ENCODE measurements around the gene CLN5. TPM values are rescaled to one million over a fixed set of nuclear protein-coding genes. Genes with fewer than 3 reads are reported as not detected.

Gene CLN5
- total RNA-seq, 2 experiments from 2014 or later = 10.0 to 10.2 TPM

GRCh38 chr13:76980075-76980718 is 11.7 kb upstream of the CLN5 start:
- Mint-ChIP-seq H3K4me3 (peak overlapping the region; percentile 38), H3K27me3 (ENCODE audit: low read depth) (peaks cover 34% of the 10 kb centered on the region), H3K36me3 (ENCODE audit: low read depth) (no peaks in the 10 kb centered on the region), H3K9me3 (ENCODE audit: insufficient read depth) (no peaks in the 10 kb centered on the region), H3K27ac (no peak overlapping the region), H3K4me1 (ENCODE audit: low read depth) (peaks cover 9% of the 10 kb centered on the region)
- ChIA-PET CTCF (interaction anchor here (0.6 to 2.7 kb wide), 14 partner anchors 10 to 312 kb away, joined by 3 to 41 read pairs (median 4); partner anchors contain the start of gene CLN5), POLR2A (no interaction called here)
- DNase-seq = peak; percentile 86
- ATAC-seq = peak; percentile 100

DNA sequence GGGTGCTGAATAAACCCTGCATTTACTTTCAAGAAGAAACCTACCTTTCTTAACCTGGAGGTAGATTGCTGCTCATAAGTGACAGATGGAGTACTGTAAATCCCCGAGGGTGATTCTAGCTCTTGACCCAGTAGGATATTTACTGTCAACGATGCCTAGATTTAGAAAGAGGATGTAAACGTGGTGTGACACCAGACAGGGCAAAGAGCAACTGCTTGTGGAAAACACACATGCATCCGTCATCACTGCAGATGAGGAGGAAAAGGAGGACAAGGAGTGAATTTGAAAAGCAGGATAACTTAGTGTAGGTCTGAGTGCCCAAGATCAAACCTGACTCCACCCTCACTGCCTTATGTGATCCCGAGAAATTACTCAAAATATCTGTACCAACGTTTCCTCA is 9.8 kb upstream of the CLN5 start:
- Mint-ChIP-seq H3K36me3 (ENCODE audit: low read depth) (no peaks in the 10 kb centered on the region), H3K27ac (no peak overlapping the region), H3K27me3 (ENCODE audit: low read depth) (peaks cover 47% of the 10 kb centered on the region), H3K9me3 (ENCODE audit: insufficient read depth) (no peaks in the 10 kb centered on the region), H3K4me3 (no peak overlapping the region), H3K4me1 (ENCODE audit: low read depth) (peaks cover 2% of the 10 kb centered on the region)
- CTCF ChIA-PET = interaction anchor here (2.7 kb wide), 1 partner anchor 10 kb away, joined by 41 read pairs; the partner anchor contains the start of gene CLN5
- POLR2A ChIA-PET = no interaction called here
- ATAC-seq (no peak), DNase-seq (no peak)

- ChIA-PET POLR2A (no interaction called here), CTCF (no interaction called here)
- Mint-ChIP-seq H3K36me3 (ENCODE audit: low read depth) (no peaks in the 10 kb centered on the region), H3K27ac (no peak overlapping the region), H3K9me3 (ENCODE audit: insufficient read depth) (no peaks in the 10 kb centered on the region), H3K4me3 (no peak overlapping the region), H3K27me3 (ENCODE audit: low read depth) (peaks cover 51% of the 10 kb centered on the region), H3K4me1 (ENCODE audit: low read depth) (peaks cover 2% of the 10 kb centered on the region)
- no peak for ATAC-seq
- DNase-seq = no peak
Observed at GRCh38 chr13:76983676-76984075, 8.2 kb upstream of the CLN5 start.

DNA sequence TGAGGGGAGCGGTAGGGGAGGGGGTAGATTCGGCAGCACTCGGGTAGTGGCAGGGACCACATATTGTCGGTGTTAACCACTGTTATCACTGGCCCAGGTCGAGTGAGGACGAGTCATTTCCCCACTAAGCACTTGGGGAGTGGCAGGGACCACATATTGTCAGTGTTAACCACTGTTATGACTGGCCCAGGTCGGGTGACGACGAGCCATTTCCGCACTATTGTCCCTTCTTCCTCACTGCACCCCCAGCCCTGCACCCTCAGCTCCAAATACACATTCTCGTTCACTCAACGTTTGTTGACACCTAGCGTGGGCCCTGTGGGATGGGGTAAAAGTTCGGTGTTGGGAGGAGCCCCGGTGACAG is 467 bp upstream of the CLN5 start:
- Mint-ChIP-seq H3K4me3 (peak overlapping the region; percentile 94), H3K36me3 (ENCODE audit: low read depth) (peaks cover 13% of the 10 kb centered on the region), H3K27ac (peak overlapping the region; percentile 99), H3K27me3 (ENCODE audit: low read depth) (peaks cover 24% of the 10 kb centered on the region), H3K9me3 (ENCODE audit: insufficient read depth) (no peaks in the 10 kb centered on the region), H3K4me1 (ENCODE audit: low read depth) (peaks cover 28% of the 10 kb centered on the region)
- DNase-seq = peak; percentile 85
- POLR2A ChIA-PET = interaction anchor here (1.0 to 4.5 kb wide), 11 partner anchors 8 to 1230 kb away, joined by 3 to 80 read pairs (median 6); partner anchors contain the start of genes FBXL3 and MYCBP2
- ATAC-seq = peak; percentile 73
- CTCF ChIA-PET = interaction anchor here (0.6 to 7.1 kb wide), 8 partner anchors 8 to 566 kb away, joined by 3 to 41 read pairs (median 6); partner anchors contain the start of gene FBXL3

- POLR2A ChIA-PET = interaction anchor here (0.6 to 4.5 kb wide), 18 partner anchors 9 to 1231 kb away, joined by 3 to 80 read pairs (median 4); partner anchors contain the start of genes FBXL3, MYCBP2 and SLAIN1
- ATAC-seq = no peak
- H3K4me3 Mint-ChIP-seq = peak overlapping the region; percentile 94
- peaks cover 13% of the 10 kb centered on the region for H3K27me3 Mint-ChIP-seq (ENCODE audit: low read depth)
- CTCF ChIA-PET = interaction anchor here (0.9 to 7.1 kb wide), 10 partner anchors 9 to 485 kb away, joined by 3 to 41 read pairs (median 7); partner anchors contain the start of gene FBXL3
- peak; percentile 34 for DNase-seq
- H3K9me3 Mint-ChIP-seq (ENCODE audit: insufficient read depth) = no peaks in the 10 kb centered on the region
- peaks cover 28% of the 10 kb centered on the region for H3K4me1 Mint-ChIP-seq (ENCODE audit: low read depth)
- H3K36me3 Mint-ChIP-seq (ENCODE audit: low read depth) = peaks cover 23% of the 10 kb centered on the region
- peak overlapping the region; percentile 99 for H3K27ac Mint-ChIP-seq
Observed at GRCh38 chr13:76992548-76993001, 694 bp downstream of the CLN5 start.

DNA sequence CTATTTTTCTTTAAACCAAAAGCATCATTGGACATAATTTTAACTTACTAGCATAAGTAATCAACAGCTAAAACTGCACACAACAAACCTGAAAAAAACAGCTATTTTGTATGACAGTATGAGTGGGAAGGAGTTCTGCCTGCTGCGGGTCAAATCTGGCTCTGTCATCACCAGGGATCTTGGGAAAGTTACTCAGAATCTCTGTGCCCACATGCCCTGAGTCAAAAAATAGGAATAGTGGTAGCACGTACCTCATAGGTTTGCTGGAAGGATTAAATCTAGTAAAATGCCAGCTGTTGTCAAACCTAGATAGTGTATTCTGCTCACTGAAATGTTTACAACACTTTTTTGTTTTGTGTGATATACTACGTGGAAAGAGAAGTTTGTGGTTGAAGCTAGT is 1.1 kb downstream of the CLN5 start:
- Mint-ChIP-seq H3K4me3 (peak overlapping the region; percentile 94), H3K9me3 (ENCODE audit: insufficient read depth) (no peaks in the 10 kb centered on the region), H3K27me3 (ENCODE audit: low read depth) (peaks cover 12% of the 10 kb centered on the region), H3K4me1 (ENCODE audit: low read depth) (peaks cover 28% of the 10 kb centered on the region), H3K27ac (peak overlapping the region; percentile 99), H3K36me3 (ENCODE audit: low read depth) (peaks cover 25% of the 10 kb centered on the region)
- CTCF ChIA-PET = interaction anchor here (0.9 to 7.1 kb wide), 9 partner anchors 9 to 485 kb away, joined by 3 to 41 read pairs (median 8); partner anchors contain the start of gene FBXL3
- DNase-seq (no peak), ATAC-seq (no peak)
- POLR2A ChIA-PET = interaction anchor here (0.6 to 4.5 kb wide), 16 partner anchors 8 to 1231 kb away, joined by 3 to 80 read pairs (median 5); partner anchors contain the start of genes FBXL3, MYCBP2 and SLAIN1

- Mint-ChIP-seq H3K27me3 (ENCODE audit: low read depth) (peaks cover 7% of the 10 kb centered on the region), H3K4me3 (peak overlapping the region; percentile 94), H3K27ac (no peak overlapping the region), H3K4me1 (ENCODE audit: low read depth) (peaks cover 28% of the 10 kb centered on the region), H3K9me3 (ENCODE audit: insufficient read depth) (no peaks in the 10 kb centered on the region), H3K36me3 (ENCODE audit: low read depth) (peaks cover 30% of the 10 kb centered on the region)
- ChIA-PET POLR2A (interaction anchor here (0.6 to 4.5 kb wide), 8 partner anchors 8 to 704 kb away, joined by 3 to 80 read pairs (median 4); partner anchors contain the start of genes FBXL3, MYCBP2 and SLAIN1), CTCF (interaction anchor here (0.9 to 7.1 kb wide), 7 partner anchors 9 to 484 kb away, joined by 3 to 41 read pairs (median 9); partner anchors contain the start of gene FBXL3)
- DNase-seq (no peak), ATAC-seq (no peak)
Observed at GRCh38 chr13:76993473-76993872, 1.6 kb downstream of the CLN5 start.

- ChIA-PET POLR2A (interaction anchor here (4.5 kb wide), 1 partner anchor 31 kb away, joined by 80 read pairs; the partner anchor contains the start of gene FBXL3), CTCF (interaction anchor here (7.1 kb wide), 1 partner anchor 14 kb away, joined by 41 read pairs; no protein-coding TSS in a partner anchor)
- DNase-seq = no peak
- H3K4me3 Mint-ChIP-seq = no peak overlapping the region
- H3K9me3 Mint-ChIP-seq (ENCODE audit: insufficient read depth) = no peaks in the 10 kb centered on the region
- ATAC-seq = no peak
- H3K36me3 Mint-ChIP-seq (ENCODE audit: low read depth) = peaks cover 38% of the 10 kb centered on the region
- H3K27ac Mint-ChIP-seq = no peak overlapping the region
- peaks cover 28% of the 10 kb centered on the region for H3K4me1 Mint-ChIP-seq (ENCODE audit: low read depth)
- peaks cover 4% of the 10 kb centered on the region for H3K27me3 Mint-ChIP-seq (ENCODE audit: low read depth)
Observed at GRCh38 chr13:76994281-76994680, 2.4 kb downstream of the CLN5 start.

- no peak overlapping the region for H3K4me3 Mint-ChIP-seq
- CTCF ChIA-PET = interaction anchor here (1.4 to 2.8 kb wide), 4 partner anchors 11 to 20 kb away, joined by 3 to 10 read pairs (median 8); no protein-coding TSS in a partner anchor
Observed at GRCh38 chr13:77000475-77000874, 8.6 kb downstream of the CLN5 start.

GRCh38 chr13:77001540-77001939 is 9.7 kb downstream of the CLN5 start:
- Mint-ChIP-seq H3K4me3 (no peak overlapping the region), H3K27me3 (ENCODE audit: low read depth) (no peaks in the 10 kb centered on the region), H3K9me3 (ENCODE audit: insufficient read depth) (no peaks in the 10 kb centered on the region), H3K36me3 (ENCODE audit: low read depth) (peaks cover 53% of the 10 kb centered on the region), H3K4me1 (ENCODE audit: low read depth) (peaks cover 16% of the 10 kb centered on the region), H3K27ac (no peak overlapping the region)
- DNase-seq (no peak), ATAC-seq (no peak)
- ChIA-PET CTCF (interaction anchor here (0.7 to 2.8 kb wide), 5 partner anchors 8 to 53 kb away, joined by 3 to 10 read pairs (median 9); no protein-coding TSS in a partner anchor), POLR2A (interaction anchor here (0.6 to 1.9 kb wide), 3 partner anchors 9 to 581 kb away, joined by 3 to 7 read pairs (median 3); no protein-coding TSS in a partner anchor)

More at GRCh38 chr13:77000475-77000874, 8.6 kb downstream of the CLN5 start:
- Mint-ChIP-seq H3K27me3 (ENCODE audit: low read depth) (no peaks in the 10 kb centered on the region), H3K27ac (no peak overlapping the region), H3K9me3 (ENCODE audit: insufficient read depth) (no peaks in the 10 kb centered on the region), H3K4me1 (ENCODE audit: low read depth) (peaks cover 16% of the 10 kb centered on the region), H3K36me3 (ENCODE audit: low read depth) (peaks cover 62% of the 10 kb centered on the region)
- DNase-seq = no peak
- POLR2A ChIA-PET = interaction anchor here (1.2 to 1.9 kb wide), 2 partner anchors 8 to 9 kb away, joined by 3 to 7 read pairs; no protein-coding TSS in a partner anchor
- no peak for ATAC-seq

DNA sequence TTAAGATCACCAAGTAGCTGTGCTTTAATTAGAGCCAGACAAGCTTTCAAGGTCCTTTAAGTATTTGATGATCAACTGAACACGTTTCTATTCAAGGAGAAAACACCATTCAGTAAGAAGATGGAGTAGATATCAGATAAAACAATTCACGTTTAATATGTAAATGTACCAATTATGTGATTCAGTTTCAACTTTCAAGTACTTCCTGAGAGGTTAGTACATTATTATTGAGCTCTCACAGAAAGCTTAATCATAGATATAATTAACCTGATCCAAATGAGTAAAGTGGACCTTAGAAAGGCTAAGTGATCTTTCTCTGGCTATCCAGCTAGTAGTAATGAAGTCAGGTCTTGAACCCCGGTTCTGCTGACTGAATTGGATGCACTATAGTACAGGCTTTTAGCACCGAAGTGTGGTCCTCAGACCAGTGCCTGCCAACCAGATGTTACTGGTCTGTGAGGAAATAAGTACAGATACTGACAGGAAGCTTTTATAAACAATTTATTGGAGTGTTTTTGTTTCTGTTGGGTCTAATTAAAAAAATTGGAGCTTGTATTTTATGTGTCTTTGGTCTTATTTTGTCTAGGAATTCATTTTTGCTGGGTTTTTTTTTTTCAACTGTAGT is 10.2 kb downstream of the CLN5 start:
- Mint-ChIP-seq H3K4me3 (no peak overlapping the region), H3K9me3 (ENCODE audit: insufficient read depth) (no peaks in the 10 kb centered on the region), H3K27ac (no peak overlapping the region), H3K36me3 (ENCODE audit: low read depth) (peaks cover 51% of the 10 kb centered on the region), H3K4me1 (ENCODE audit: low read depth) (peaks cover 17% of the 10 kb centered on the region), H3K27me3 (ENCODE audit: low read depth) (no peaks in the 10 kb centered on the region)
- DNase-seq (no peak), ATAC-seq (no peak)
- POLR2A ChIA-PET = interaction anchor here (0.6 to 1.9 kb wide), 3 partner anchors 9 to 581 kb away, joined by 3 to 7 read pairs (median 3); no protein-coding TSS in a partner anchor
- CTCF ChIA-PET = interaction anchor here (0.7 to 2.8 kb wide), 5 partner anchors 9 to 53 kb away, joined by 3 to 10 read pairs (median 9); no protein-coding TSS in a partner anchor

Data from activated CD8-positive, alpha-beta T cell treated with anti-CD3 and anti-CD28 coated beads, Interleukin-2, amount 10 ng/mL, durations not matched to agents 7 days and 5 days (primary cell).